ENCODE results near the gene DCTN1.
"Not testable (repeated sequence)": the region's sequence is repeated elsewhere in the genome, so short reads cannot be mapped to it uniquely, and the experiment has no call there.

DCTN1 gene

DNA sequence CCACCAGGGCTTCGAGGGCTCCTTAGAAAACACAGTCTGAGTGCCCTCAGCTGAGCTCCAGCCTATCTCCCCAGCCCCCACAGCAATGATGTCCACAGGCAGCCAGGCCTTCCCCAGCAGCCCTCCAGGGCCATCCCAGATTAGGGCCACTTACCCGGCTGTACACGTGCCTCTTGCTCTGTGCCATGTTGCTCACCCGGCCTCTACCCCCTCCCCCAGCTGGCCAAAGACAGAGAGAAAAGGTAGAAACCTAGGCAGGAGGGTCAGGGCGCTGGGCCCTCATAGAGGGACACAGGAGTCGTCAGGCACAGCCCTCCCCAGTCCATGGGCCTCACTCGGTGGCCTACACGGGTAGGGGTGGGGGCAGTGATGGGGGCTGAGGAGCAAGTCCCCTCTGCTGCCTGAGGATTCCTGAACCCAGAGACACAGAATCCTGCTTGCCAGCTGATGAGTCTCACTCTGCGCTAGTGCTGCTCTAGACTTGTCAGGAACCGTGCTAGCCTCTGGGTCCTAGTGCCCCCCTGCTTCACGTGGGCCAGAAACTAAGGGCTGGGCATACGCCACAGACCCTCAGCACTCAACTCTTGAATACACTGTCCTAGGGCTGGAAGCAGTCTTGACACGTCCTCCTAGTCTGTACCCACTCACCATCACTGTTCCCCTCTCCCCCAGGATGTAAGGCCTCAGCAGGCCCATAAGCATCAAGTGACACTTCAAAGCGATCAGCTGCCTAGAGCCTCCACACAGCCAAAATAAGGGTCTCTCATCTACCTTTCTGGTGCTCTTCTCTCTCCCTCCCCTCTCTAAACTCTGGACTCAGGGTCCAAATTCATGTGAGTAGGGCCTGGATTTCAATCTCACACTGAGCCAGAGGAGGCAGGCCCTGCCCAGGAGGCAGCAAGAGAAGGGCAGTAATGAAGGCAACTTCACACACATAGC lies at the start of gene DCTN1:
Gene DCTN1, minus strand, starts transcription at position 461 of the 939 bp plus-strand sequence. Its CDS starts 274 bp downstream, at position 187.
- peak in 53 of 56 donors; percentile 26 to 93 (median 70) for DNase-seq

DNA sequence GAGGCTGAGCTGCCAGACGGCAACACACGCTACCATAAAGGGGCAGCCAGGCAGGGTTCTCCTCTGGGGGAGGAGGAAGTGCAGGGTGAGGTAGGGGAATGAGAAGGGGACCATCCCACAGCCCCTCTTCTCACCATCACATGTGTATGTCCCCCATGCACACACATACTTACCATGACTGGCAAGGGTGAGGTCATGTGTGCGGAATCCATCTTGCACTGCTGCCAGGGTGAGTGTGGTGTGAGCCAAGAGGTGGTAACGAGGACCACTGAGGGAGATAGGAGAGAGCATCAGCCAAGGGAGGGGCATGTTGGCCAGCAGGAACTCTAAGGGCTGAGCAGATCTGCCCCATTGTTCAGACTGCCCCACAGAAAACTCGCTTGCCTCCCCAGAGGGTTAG lies 48.6 kb upstream of the DCTN1 start:
- no peak for DNase-seq

DNA sequence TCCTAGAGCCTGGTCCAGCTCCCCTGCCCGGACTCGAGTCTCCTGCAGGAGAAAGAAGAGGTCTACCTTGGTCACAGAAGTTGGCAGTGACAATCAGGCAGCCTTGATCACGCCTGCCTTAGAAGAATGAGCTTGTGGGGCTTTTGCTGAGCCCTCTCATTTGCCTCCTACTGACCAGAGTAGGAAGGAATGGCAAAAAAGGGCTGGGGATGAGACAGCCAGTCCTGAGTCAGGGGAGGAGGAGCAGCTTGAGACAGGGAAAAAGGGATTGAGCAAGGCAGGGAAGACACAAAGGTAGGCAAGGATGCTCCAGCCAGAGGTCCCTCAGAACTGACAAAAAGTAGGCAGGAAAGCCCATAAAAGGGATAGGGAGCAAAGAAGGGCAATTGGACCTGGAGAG lies 47.4 kb upstream of the DCTN1 start:
- no peak for DNase-seq

DNA sequence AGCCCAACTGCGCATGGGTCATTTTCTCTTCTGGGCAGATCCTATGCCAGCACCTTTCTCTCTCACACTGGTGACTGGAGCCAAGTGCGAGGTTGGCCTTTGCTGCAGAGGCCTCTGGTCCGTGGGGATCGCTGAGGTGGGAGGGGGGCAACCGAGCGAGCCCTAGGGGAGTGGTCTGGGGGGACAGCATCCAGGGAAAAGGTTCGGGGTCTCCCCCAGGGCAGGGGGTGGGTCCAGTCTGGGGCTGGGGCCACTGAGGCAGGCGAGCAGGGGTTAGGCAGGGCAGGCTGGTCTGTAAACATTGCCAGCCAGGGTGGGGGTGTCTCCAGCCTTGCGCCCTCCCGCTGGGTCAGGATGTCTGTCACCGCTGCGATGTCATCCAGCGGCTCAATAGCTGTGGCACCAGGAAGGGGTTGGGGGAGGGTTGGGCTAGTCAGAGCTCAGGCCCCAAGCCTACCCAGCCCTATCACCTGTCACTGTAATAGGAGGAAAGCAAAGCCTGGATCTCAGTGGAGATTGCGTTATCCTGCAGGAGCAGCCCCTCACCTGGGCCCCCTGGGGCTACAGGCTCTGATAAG lies 46.2 kb upstream of the DCTN1 start:
- DNase-seq = no peak

DNA sequence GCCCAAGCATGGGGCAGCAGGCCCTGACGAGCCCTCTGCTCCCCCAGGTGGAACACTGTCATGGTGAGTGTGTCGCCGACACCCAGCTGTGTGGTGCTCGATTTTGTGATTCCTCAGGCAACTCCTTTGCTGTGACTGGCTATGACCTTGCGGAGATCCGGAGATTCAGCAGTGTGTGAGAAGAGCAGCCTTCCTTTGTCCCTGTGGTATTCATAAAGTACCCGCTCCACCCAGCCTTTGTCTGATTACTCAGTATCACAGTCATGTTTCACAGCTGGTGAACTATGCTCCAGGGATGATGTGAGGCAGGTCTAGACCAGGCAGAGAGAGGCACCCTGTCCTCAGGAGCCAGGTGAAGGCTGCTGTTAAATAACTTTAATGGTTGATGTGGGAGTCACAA lies 45.4 kb upstream of the DCTN1 start:
- DNase-seq = no peak

DNA sequence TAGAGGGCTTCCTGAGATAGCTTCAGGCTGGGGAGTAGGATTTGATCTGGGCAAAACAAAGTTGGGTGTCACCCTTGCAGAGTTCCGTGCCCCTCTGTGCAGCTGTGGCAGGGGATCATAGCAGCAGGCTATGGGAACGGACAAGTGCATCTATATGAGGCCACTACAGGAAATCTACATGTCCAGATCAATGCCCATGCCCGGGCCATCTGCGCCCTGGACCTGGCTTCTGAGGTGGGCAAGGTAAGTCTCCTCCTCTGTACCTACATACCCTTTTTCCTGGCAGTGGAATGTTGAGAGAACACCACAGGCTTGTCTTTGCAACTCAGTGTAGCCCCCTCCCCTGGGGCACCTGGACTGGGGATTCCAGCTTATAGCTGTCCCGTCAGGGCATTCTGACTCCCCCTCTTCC lies 44.9 kb upstream of the DCTN1 start:
- no peak for DNase-seq

DNA sequence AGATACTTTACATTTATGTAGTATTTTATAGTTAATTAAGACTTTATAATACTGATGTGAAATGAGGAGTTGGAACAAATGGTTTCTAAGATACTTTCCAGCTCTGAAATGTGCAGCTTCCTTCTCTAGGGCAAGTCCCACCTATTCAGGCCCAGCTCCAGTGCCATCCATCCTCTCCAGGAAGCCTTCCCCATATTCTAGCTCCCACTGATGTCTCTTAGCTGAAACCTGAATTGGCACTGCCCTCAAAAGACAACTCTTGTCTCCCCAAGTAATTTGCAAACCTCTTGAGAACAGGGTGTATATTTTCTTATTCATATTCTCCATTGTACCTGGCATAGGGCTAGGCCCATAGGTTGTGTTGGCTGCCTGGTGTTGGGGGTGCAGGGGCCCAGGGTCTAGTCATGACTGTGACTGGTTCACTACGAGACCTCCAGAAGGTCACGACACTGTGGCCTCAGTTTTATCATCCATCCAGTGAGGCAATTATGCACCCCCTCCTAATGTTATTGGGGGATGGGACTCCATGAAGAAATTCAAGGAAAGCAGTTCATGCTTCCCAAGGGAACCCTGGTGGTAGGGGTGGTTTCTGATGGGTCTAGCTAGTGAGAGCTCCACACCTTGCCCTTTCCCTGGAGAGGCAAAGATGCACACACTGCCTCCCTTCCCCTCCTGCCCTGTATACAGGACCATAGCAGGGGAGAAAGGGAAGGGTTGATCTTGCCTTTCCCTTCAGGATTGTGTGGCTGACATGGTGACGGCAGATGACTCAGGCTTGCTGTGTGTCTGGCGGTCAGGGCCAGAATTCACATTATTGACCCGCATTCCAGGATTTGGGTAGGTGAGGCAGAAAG lies 44.3 kb upstream of the DCTN1 start:
- no peak for DNase-seq

DNA sequence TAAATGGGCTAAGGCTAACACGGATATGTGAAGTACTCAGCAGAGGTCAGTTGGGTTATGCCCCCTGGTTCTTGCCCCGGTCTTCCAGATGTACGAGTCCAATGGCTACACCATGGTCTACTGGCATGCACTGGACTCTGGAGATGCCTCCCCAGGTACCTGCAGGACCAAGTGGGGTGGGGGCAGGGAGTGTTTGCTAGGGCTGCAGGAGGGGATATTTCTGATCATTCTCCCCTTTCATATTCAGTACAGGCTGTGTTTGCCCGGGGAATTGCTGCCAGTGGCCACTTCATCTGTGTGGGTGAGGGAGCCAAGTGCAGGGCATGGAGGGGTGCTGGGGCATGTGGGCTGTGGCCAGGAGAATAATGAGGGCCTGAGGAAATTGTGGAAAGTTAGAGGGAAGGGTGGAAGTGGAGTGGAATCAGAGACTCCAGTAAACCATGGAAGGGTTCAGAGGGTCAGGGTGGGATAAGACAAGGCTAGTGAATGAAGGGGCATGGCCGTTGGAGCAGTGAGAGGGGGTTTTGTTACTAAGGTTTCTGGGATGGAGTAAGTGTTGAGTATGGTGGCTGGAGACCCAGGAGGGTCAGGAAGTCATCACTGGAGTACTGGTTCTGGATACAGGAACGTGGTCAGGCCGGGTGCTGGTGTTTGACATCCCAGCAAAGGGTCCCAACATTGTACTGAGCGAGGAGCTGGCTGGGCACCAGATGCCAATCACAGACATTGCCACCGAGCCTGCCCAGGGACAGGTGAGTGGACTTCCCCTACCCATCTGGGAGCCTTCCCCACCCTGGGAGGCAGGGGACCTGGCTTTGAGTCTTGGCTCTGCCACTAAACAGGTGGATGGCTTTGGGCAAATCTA lies 43.4 kb upstream of the DCTN1 start:
- DNase-seq = no peak

DNA sequence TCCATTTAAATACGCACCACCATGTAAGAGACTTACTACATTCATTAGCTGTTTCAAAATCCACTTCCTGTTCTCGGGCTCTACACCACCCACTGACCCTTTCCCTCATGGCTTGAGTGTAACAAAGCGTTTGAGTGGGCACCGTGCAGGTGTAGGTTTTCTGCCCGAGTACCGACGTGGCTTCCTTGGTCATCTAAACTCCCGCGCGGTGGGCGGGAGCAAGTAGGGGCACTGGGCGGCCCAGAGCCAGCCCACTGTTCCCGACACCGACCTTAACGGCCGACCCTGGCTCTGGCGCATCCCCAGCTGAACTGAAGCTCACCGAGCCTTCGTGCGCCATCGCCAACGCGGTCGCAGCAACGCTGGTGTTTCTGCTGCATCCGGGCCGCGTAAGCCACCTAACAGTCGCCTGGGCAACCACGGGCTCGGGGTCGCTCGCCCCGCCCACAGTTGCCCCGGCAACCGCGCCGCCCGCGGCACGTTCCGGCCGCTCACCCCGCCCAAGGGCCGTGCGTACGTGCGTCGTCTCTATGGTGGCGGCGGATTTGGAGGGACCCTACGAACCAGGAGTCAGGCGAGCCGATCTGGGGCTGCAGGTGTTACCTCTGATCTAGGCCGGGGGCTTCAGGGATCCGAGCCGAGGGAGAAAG lies 41.2 kb upstream of the DCTN1 start, which contains the start of the genes C2orf81 and WDR54:
Gene C2orf81, minus strand, starts transcription at position 399 of the 650 bp plus-strand sequence. Its CDS starts 59 bp downstream, at position 340.
Gene WDR54, plus strand, starts transcription at position 510 of the 650 bp plus-strand sequence. CDS start 424 bp downstream, outside the sequence.
- peak in 54 of 56 donors; percentile 17 to 92 (median 72) for DNase-seq

DNA sequence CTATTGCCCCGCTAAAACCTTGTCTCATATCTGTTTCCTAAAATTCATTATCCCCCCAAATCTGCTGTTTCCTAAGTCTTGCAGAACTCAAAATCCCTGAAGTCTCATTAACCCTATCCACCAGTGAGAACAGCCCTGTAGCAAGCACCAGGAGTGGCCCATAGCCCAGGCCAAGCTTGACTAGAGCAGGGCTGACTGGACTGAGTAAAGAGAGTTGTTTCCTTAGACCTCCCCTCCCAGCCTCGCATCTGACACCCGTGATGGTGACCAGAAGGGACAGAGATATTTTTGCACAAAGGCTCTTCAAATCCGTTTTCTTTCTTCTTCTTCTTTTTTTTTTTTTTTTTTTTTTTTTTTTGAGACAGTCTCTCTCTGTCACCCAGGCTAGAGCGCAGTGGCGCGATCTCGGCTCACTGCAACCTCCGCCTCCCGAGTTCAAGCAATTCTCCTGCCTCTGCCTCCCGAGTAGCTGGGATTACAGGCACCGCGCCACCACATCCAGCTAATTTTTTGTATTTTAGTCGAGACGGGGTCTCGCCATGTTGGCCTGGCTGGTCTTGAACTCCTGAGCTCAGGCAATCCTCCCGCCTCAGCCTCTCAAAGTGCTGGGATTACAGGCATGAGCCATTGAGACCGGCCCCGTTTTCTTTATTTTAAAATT lies 40.5 kb upstream of the DCTN1 start:
- not testable (repeated sequence) for DNase-seq

DNA sequence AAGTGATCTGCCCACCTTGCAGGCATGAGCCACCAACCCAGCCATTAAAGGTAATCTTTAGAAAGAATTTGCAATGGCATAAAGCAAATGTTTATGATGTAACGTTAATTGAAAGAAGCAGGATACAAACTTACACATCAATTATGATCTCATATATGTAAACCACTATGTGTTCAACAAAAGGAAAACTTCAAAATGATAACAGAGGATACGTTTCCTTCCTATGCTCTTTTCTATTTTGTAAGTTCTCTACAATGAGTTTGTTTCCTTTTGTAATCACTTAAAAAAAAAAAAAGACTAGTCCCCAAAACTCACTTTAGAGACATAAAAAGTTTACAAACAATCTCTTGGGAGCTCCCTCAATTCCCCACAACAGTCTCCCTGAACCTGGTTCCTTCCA lies 39.9 kb upstream of the DCTN1 start:
- no peak for DNase-seq

DNA sequence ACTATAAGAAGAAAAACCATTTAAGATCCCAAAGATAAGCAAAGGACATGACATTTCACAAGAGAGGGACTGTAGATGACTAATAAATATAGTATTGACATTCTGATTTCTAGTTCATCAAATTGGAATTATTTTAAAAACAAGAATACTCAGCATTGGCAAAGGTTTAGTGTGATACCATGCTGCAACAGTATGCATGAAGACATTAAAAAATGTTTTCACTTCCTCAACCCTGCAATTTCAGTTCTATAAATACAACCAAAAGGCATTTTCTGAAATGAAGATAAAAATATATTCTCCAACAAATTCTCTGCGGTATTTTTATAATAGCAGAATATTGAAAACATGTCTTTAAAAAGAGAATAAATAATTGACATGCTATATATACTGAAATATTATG lies 39.2 kb upstream of the DCTN1 start:
- DNase-seq = no peak

DNA sequence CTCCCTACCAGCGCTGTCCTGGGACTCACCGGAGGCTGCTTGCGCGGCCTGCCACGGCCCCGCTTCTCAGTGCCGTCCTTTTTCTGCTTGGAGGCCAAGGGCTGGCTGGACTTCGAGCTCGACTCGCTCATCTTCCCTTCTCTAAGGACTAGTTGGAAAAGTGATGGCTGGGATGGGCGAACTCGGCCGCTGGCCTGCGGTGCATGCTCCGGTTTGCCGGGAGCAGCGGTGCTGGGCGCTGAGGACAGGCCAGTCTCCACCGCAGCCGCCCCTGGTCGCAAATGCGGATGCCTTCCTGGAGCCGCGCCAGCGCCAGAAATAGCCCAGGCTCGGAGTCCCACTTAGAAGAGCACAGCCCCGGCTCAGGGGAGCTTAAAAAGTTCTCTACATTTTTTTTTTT lies 38.2 kb upstream of the DCTN1 start:
- DNase-seq = no peak

DNA sequence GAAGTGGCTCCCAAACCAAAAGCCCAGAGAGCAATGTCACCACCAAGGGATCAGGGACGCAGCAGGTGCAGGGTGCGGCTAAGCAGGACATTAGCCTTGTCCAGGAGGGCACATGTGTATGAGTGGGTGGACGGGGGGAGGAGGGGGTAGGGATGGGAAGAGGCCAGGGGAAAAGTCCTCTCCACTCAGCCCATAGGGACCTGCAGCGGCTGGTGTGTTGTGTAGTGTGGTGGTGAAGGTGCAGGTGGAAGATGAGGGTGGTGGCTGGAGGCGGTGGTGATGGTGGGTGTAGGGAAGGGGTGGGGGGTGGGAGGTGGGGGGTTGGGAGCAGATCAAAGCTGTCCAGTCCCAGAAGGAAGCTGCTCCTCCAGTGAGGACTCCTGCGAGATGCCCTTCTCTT lies 37.7 kb upstream of the DCTN1 start:
- no peak for DNase-seq

DNA sequence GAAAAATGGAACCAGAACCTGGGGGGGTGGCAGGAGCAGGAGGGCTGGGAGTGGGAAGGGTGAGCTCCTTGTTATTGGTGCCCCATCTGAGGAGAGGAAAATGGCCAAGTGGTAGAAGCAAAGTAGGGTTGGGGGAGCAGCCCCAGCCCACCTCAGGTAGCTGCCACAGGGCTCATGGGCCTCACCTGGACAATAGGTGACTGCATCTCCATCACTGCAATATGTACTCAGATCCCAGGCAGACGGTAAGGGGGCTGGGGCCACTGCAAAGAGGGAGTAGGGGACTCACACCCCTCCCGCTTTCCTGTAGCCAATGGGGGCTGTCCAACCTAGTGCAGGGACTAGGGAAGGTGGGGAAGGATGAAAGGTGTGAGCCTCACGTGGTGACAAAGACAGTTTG lies 37.1 kb upstream of the DCTN1 start:
- no peak for DNase-seq

DNA sequence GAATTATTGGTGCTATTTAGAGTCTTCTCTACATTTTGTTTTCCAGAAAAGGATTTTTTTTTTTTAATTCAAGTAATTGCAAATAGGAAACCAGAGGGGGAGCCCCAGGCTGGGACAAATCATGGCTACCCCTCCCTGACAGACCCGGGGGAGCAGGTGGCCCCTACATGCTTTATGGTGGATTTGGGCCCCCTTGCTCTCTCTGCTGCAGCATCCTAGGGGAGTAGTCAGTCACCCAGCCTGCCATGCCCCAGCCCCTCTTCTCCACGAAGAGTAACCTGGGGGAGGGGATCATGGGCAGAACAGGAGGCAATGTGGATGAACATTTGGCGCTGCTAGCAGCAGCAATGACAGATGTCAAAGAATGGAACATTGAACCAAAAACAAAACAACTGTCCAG lies 36.7 kb upstream of the DCTN1 start:
- DNase-seq = no peak

DNA sequence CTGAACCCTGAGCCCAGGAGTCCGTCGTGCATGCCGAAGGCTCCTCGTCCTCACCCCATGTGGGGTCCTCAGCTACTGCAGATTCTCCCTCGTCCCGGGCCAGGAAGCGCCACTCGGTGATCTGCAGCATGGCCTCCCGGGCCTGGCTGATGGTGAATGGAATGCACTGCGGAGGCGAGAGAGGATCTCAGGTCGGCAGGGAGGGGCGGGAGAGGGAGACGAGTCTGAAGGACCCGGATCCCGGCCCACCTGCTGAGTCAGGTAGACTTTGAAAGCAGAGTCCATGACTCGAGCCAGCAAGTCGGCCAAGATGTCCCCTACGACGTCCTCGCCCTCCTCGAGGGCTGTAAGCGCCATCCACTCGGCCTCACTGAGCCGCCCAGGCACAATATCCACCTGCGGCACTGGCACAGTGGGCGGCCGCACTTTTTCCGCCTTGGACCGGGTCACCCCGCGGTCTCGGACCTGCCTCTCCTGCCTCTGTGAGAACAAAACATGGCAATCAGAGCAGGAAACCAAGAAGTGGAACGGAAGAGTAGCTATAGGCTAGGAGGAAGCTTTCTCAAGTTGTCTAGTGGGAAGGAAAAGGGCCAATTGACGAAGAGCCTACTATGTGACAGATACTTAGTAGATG lies 35.8 kb upstream of the DCTN1 start:
- no peak for DNase-seq

DNA sequence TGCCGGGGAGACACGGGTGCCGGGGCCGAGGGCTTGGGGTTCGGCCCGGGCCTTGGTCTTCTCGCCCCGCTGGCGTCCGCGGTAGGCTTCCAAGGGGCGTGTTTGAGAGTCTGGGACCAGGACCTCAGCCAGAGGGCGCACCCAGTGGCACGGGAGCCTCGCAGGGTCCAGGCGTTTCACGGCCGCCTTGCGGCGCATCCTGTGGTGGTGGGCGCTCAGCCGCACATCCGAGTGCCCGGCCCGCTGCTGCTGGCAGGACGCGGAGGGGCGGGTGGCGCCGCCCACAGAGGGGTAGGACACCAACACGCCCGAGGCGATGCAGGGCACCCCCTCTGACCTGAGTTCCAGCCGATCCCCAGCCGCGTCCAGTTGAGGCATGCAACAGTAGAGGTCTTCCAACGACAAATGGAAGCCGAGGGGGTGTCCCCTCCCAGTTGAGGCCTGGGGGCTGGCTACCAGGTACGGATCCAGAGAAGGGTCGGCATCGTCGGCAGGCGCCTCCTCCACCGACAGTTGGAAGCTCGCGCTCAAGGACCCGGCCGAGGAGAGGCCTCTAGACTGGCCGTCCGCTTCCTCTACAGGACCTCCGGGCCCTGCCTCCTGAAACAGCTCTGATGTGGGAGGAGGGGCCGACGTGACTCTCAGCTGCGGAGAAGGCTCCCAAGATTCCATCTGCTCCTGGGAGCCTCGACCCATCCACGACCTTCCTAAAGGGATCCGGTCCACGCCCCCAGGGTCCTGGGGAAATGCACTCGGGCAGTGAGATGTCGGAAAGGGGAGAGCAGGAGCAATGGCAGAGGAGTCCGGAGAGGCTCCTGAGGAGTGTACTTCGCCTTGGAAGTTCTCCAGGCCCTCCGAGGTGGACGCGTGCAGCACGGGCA lies 35.0 kb upstream of the DCTN1 start:
- DNase-seq = peak in 36 of 56 donors; percentile 23 to 74 (median 40)

Data from nucleus accumbens (tissue), 56 donors.